GM23338 (cell line): ENCODE measurements around the gene CDC42EP2. TPM values are rescaled to one million over a fixed set of nuclear protein-coding genes. Genes with fewer than 3 reads are reported as not detected.

Source experiments
- ATAC-seq: fragments of 200-7000 bp; cut with Tn5 transposase; 3 replicates; pipeline ENCODE4 v1.9.1; 2020
- DNase-seq: peaks from one replicate; pipeline ENCODE4 v3.0.0-alpha.2; 2015; ENCODE audit warnings: low spot score
- H2AFZ ChIP-seq: fragments of 200-600 bp; sonication (generic); 2 replicates; pipeline ENCODE4 v1.8.0; 2016; ENCODE audit warnings: antibody characterized with exemption, mild to moderate bottlenecking, moderate library complexity
- H3F3A ChIP-seq: fragments of 200-600 bp; sonication (generic); replicated peaks from 2 replicates; pipeline ENCODE4 v1.8.0; 2017; ENCODE audit warnings: antibody characterized with exemption, mixed run types, low read depth
- H3K27ac ChIP-seq: fragments of 200-600 bp; sonication (generic); 2 replicates; pipeline ENCODE4 v1.6.1; 2016; ENCODE audit warnings: low read depth
- H3K27me3 ChIP-seq: fragments of 200-600 bp; sonication (generic); 2 replicates; pipeline ENCODE4 v1.8.0; 2016; ENCODE audit warnings: mild to moderate bottlenecking, mixed run types, moderate library complexity; ENCODE audit not compliant: insufficient read depth
- H3K36me3 ChIP-seq: fragments of 200-600 bp; sonication (generic); 2 replicates; pipeline ENCODE4 v1.8.0; 2016; ENCODE audit warnings: mild to moderate bottlenecking; ENCODE audit not compliant: insufficient read depth
- H3K4me1 ChIP-seq: fragments of 200-600 bp; sonication (generic); 2 replicates; pipeline ENCODE4 v1.8.0; 2016; ENCODE audit warnings: mild to moderate bottlenecking, moderate library complexity; ENCODE audit not compliant: insufficient read depth
- H3K4me2 ChIP-seq: fragments of 200-600 bp; sonication (generic); 2 replicates; pipeline ENCODE4 v1.7.1; 2017; ENCODE audit warnings: mixed run types
- H3K4me3 ChIP-seq: fragments of 200-600 bp; sonication (generic); 2 replicates; pipeline ENCODE4 v1.6.1; 2016; ENCODE audit warnings: mixed run types
- H3K79me2 ChIP-seq: fragments of 200-600 bp; sonication (generic); replicated peaks from 2 replicates; pipeline ENCODE4 v1.8.0; 2017; ENCODE audit warnings: mild to moderate bottlenecking; ENCODE audit not compliant: insufficient read depth
- H3K9me2 ChIP-seq: fragments of 200-600 bp; sonication (generic); 2 replicates; pipeline ENCODE4 v1.8.0; 2017; ENCODE audit not compliant: insufficient read depth
- H4K20me1 ChIP-seq: fragments of 200-600 bp; sonication (generic); replicated peaks from 2 replicates; pipeline ENCODE4 v1.8.0; 2017; ENCODE audit warnings: mild to moderate bottlenecking; ENCODE audit not compliant: insufficient read depth
- H3K27ac Mint-ChIP-seq: 2 replicates; pipeline ENCODE4 v1.8.0; 2020; ENCODE audit warnings: inconsistent platforms, mild to moderate bottlenecking, moderate library complexity, mixed read lengths
- H3K27me3 Mint-ChIP-seq: 3 replicates; pipeline ENCODE4 v1.8.0; 2022; ENCODE audit warnings: low read depth, mild to moderate bottlenecking, moderate library complexity, mixed read lengths, inconsistent platforms; ENCODE audit not compliant: insufficient read depth, poor library complexity
- H3K36me3 Mint-ChIP-seq: 3 replicates; pipeline ENCODE4 v1.8.0; 2021; ENCODE audit warnings: low read depth, mild to moderate bottlenecking, inconsistent platforms, moderate library complexity, mixed read lengths
- H3K4me1 Mint-ChIP-seq: 3 replicates; pipeline ENCODE4 v1.8.0; 2020; ENCODE audit warnings: mild to moderate bottlenecking, inconsistent platforms, mixed read lengths
- H3K4me3 Mint-ChIP-seq: 3 replicates; pipeline ENCODE4 v1.8.0; 2021; ENCODE audit warnings: moderate library complexity, mild to moderate bottlenecking, inconsistent platforms, mixed read lengths
- H3K9me3 Mint-ChIP-seq: 3 replicates; pipeline ENCODE4 v1.8.0; 2020; ENCODE audit warnings: moderate library complexity, mild to moderate bottlenecking, inconsistent platforms, mixed read lengths
- CREB1 ChIP-seq: fragments of 250-450 bp; sonication (Bioruptor Pico); IDR thresholded peaks from 2 replicates; pipeline ENCODE4 v1.5.0; 2020; ENCODE audit warnings: low read depth, mild to moderate bottlenecking, moderate library complexity
- CTCF ChIP-seq, 2 experiments: fragments of 200-600 bp in 1 of 2; sonication (generic) in 1 of 2; conservative IDR thresholded peaks; 2 replicates each; pipeline versions ENCODE4 v1.5.1 to v1.6.1; 2016 to 2017; ENCODE audit warnings: antibody characterized with exemption in 2 of 2, low read depth in 2 of 2, mild to moderate bottlenecking in 2 of 2, moderate library complexity in 1 of 2
- EZH2phosphoT487 ChIP-seq: fragments of 200-600 bp; sonication (generic); IDR thresholded peaks from one replicate; pipeline ENCODE4 v1.8.1; 2018; ENCODE audit warnings: antibody characterized with exemption; ENCODE audit not compliant: unreplicated experiment
- JUNB ChIP-seq: IDR thresholded peaks from one replicate; pipeline ENCODE4 v1.6.1; 2016; ENCODE audit warnings: antibody characterized with exemption; ENCODE audit not compliant: unreplicated experiment
- STAT1 ChIP-seq: IDR thresholded peaks from one replicate; pipeline ENCODE4 v1.6.1; 2016; ENCODE audit warnings: antibody characterized with exemption; ENCODE audit not compliant: unreplicated experiment
- ZNF462 ChIP-seq: fragments of 250-450 bp; sonication (Bioruptor Pico); IDR thresholded peaks from 2 replicates; pipeline ENCODE4 v1.5.0; 2020; ENCODE audit warnings: mild to moderate bottlenecking, moderate library complexity
- polyA plus RNA-seq: library from polyadenylated mRNA; unstranded; fragments of >200 nt; fragmentation: Nextera tagmentation; extraction: Ambion mirVana; gene quantifications from 2 replicates; pipeline ENCODE4 v1.2.1, GENCODE V29; 2016
- total RNA-seq: library from RNA; depleted of rRNA; stranded (reverse); fragments of >200 nt; shearing (Covaris generic); gene quantifications from 2 replicates; pipeline ENCODE4 v1.2.3, GENCODE V29; 2014
- TF ChIP-seq, protein P1 (sequence below): IDR thresholded peaks from 2 replicates; pipeline ENCODE4 v1.6.1; 2016; ENCODE audit warnings: antibody characterized with exemption

CDC42EP2 gene
- total and polyA plus RNA-seq, 2 experiments from 2014 or later = 18.2 to 19.0 TPM

GRCh38 chr11:65329944-65330403 is 15.3 kb downstream of the CDC42EP2 start:
- Histone ChIP-seq H3K36me3 (no peaks in the 10 kb centered on the region), H3K4me1 (peaks cover 6% of the 10 kb centered on the region), H3K9me2 (no peaks in the 10 kb centered on the region), H3K27ac (no peak overlapping the region), H4K20me1 (peaks cover 8% of the 10 kb centered on the region), H2AFZ (peak overlapping the region; percentile 8; the same call in 1 of the 2 replicates), H3K4me3 (0 out of 2 replicates have a peak overlapping the region, but pooled peaks have one; percentile 27), H3K79me2 (peaks cover 12% of the 10 kb centered on the region), H3K4me2 (no peak overlapping the region), H3F3A (peaks cover 16% of the 10 kb centered on the region; the same call in 1 of the 2 replicates), H3K27me3 (no peaks in the 10 kb centered on the region)
- Mint-ChIP-seq H3K4me3 (peak overlapping the region; percentile 38; the same call in 2 of the 3 replicates), H3K27me3 (peaks cover 14% of the 10 kb centered on the region), H3K36me3 (peaks cover 2% of the 10 kb centered on the region; the same call in 1 of the 3 replicates), H3K4me1 (peaks cover 14% of the 10 kb centered on the region), H3K9me3 (no peaks in the 10 kb centered on the region; the same call in 2 of the 3 replicates), H3K27ac (no peak overlapping the region)
- peak; percentile 81 to 95 for TF ChIP-seq CTCF (conservative IDR thresholded peaks at IDR 0.05; ENCODE audit: low read depth in 2 of 2)
- TF ChIP-seq, protein P1, sequence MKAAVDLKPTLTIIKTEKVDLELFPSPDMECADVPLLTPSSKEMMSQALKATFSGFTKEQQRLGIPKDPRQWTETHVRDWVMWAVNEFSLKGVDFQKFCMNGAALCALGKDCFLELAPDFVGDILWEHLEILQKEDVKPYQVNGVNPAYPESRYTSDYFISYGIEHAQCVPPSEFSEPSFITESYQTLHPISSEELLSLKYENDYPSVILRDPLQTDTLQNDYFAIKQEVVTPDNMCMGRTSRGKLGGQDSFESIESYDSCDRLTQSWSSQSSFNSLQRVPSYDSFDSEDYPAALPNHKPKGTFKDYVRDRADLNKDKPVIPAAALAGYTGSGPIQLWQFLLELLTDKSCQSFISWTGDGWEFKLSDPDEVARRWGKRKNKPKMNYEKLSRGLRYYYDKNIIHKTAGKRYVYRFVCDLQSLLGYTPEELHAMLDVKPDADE = no peak
- peak; percentile 100 for DNase-seq
- peak; percentile 49 for ATAC-seq

DNA sequence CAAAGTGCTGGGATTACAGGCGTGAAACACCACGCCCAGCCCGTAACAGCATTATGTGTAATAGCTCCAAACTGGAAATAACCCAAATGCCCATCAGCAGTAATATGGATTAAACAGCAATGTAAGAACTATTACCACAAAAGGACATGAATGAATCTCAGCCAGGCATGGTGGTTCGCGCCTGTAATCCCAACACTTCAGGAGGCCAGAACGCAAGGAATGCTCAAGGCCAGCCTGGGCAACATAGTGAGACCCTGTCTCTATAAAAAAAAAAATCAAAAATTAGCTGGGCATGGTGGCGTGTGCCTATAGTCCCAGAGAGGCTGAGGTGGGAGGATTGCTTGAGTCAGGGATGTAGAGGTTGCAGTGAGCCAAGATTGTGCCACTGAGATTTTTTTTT is 15.9 kb downstream of the CDC42EP2 start:
- Mint-ChIP-seq H3K4me3 (no peak overlapping the region), H3K4me1 (peaks cover 19% of the 10 kb centered on the region), H3K27ac (no peak overlapping the region), H3K36me3 (peaks cover 5% of the 10 kb centered on the region; the same call in 1 of the 3 replicates), H3K9me3 (no peaks in the 10 kb centered on the region; the same call in 2 of the 3 replicates), H3K27me3 (peaks cover 15% of the 10 kb centered on the region)
- Histone ChIP-seq H3K4me1 (peaks cover 11% of the 10 kb centered on the region), H3K27ac (no peak overlapping the region), H3K4me3 (no peak overlapping the region), H3K36me3 (no peaks in the 10 kb centered on the region), H3K4me2 (no peak overlapping the region), H3F3A (peaks cover 16% of the 10 kb centered on the region; the same call in 1 of the 2 replicates), H2AFZ (no peak overlapping the region), H3K27me3 (no peaks in the 10 kb centered on the region), H3K79me2 (peaks cover 18% of the 10 kb centered on the region), H3K9me2 (no peaks in the 10 kb centered on the region), H4K20me1 (peaks cover 13% of the 10 kb centered on the region)
- ATAC-seq = no peak
- DNase-seq = no peak
- TF ChIP-seq JUNB = no peak
- TF ChIP-seq CTCF (conservative IDR thresholded peaks at IDR 0.05; ENCODE audit: low read depth in 2 of 2) = no peak
- no peak for TF ChIP-seq ZNF462
- no peak for TF ChIP-seq CREB1
- no peak for TF ChIP-seq STAT1
- TF ChIP-seq, protein P1 = no peak
- no peak for TF ChIP-seq EZH2phosphoT487
